Keratinocyte (primary cell): ENCODE data around the gene SLC7A7.

Experiments
- CTCF ChIP-seq, 3 experiments: IDR thresholded peaks in 1 of 3; conservative IDR thresholded peaks in 1 of 3; optimal IDR thresholded peaks in 1 of 3; 2 replicates in 2 of 3; 3 replicates in 1 of 3; pipeline versions ENCODE3 to v1.5.1; 2011; ENCODE audit warnings: low read length in 3 of 3, mild to moderate bottlenecking in 3 of 3, moderate library complexity in 2 of 3, control low read depth in 1 of 3, inconsistent platforms in 1 of 3; ENCODE audit not compliant: insufficient read depth in 2 of 3; ENCODE audit errors: extremely low read depth in 1 of 3
- EZH2 ChIP-seq: IDR thresholded peaks from one replicate; pipeline ENCODE4 v1.6.1; 2012; ENCODE audit warnings: inconsistent platforms, mild to moderate bottlenecking, low read length, moderate library complexity

DNA sequence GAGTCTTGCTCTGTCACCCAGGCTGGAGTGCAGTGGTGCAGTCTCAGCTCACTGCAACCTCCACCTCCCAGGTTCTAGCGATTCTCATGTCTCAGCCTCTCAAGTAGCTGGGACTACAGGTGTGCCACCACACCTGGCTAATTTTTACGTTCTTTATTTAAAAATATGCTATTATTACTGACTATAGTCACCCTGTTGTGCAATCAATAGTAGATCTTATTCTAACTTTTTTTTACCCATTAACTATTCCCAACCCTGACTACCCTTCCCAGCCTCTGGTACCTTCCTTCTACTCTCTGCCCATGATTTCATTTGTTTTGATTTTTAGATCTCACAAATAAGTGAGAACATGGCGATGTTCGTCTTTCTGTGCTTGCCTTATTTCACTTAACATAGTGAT, 46.3 kb downstream of the SLC7A7 start:
- no peak for TF ChIP-seq CTCF (optimal IDR thresholded peaks at IDR 0.05 in 1 of 3, IDR thresholded peaks at IDR 0.05 in 1 of 3, conservative IDR thresholded peaks at IDR 0.05 in 1 of 3; ENCODE audit: extremely low read depth in 1 of 3, insufficient read depth in 2 of 3, low read length in 3 of 3)
- TF ChIP-seq EZH2, result no peak
